GM12865 (cell line): ENCODE measurements around the gene PALS1.
"Not testable (repeated sequence)": the region's sequence is repeated elsewhere in the genome, so short reads cannot be mapped to it uniquely, and the experiment has no call there.

Experiments
- DNase-seq: peaks from one replicate; pipeline ENCODE4 v3.0.0; 2010; ENCODE audit warnings: low read depth
- H3K4me3 ChIP-seq: 2 replicates; pipeline ENCODE4 v1.5.1; 2011; ENCODE audit warnings: mild to moderate bottlenecking, low read depth, low read length, control low read depth
- CTCF ChIP-seq: IDR thresholded peaks from 2 replicates; pipeline ENCODE4 v1.5.1; 2011; ENCODE audit warnings: low read length, control low read depth, low read depth, inconsistent platforms; ENCODE audit not compliant: insufficient read depth; ENCODE audit errors: missing control alignments

Gene PALS1

DNA sequence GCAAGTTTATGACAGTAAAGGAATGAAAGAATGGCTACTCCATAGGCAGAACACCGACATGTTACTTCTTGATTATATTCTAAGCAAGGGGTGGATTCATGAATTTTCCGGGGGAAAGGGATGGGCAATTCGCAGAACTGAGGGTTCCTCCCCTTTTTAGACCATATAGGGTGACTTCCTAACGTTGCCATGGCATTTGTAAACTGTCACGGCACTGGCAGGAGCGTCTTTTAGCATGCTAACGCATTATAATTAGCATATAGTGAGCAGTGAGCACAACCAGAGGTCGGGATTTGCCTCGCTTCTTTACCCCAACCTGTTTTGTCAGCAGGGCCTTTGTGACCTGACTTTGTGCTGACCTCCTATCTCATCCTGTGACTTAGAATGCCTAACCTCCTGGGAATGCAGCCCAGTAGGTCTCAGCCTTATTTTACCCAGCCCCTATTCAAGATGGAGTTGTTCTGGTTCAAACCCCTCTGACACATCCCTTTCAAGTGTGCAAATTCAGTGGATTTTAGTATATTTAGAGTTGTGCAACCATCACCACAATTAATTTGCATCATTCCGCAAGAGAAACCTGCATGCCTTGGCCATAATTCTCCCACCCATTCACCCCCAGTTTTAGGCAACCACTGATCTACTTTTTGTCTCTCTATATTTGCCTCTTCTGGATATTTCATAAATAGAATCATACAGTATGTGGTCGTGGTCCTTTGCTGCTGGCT, 27.4 kb downstream of the PALS1 start:
- no peak for DNase-seq
- no peak overlapping the region for H3K4me3 ChIP-seq
- no peak for TF ChIP-seq CTCF

DNA sequence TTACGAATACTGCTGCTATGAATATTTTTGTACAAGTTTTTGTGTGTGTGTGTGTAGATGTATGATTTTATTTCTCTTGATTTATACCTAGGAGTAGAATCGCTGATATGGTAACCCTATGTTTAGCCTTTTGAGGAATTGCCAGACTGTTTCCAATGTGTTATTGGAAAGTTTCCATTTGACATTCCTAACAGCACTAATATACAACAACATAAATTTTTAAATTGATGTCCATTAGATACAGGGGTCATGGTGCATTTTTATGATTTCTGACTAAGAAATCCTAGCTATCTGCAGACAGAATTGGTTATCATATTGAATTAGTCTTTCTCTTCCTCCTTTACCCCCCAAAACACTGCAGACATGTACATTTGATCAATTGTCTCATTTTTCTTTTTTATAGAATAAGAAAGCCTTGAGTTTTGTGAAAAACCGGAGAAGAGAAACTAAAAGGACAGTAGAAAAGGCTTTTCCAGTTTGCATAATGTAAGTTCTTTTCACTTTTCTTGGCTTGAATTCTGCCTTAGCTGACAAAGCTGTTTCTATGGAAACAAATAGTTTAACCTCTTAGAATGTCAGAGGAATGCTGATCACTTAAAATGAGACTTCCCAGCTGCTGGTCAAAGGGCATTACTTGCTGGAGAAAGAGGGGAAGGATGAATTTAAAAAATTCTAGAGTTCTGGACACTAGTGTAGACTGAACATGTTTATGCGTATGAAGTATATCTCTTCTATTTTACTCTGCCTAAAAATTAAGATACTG, 28.2 kb downstream of the PALS1 start:
- H3K4me3 ChIP-seq, result no peak overlapping the region
- no peak for DNase-seq
- TF ChIP-seq CTCF, result no peak

DNA sequence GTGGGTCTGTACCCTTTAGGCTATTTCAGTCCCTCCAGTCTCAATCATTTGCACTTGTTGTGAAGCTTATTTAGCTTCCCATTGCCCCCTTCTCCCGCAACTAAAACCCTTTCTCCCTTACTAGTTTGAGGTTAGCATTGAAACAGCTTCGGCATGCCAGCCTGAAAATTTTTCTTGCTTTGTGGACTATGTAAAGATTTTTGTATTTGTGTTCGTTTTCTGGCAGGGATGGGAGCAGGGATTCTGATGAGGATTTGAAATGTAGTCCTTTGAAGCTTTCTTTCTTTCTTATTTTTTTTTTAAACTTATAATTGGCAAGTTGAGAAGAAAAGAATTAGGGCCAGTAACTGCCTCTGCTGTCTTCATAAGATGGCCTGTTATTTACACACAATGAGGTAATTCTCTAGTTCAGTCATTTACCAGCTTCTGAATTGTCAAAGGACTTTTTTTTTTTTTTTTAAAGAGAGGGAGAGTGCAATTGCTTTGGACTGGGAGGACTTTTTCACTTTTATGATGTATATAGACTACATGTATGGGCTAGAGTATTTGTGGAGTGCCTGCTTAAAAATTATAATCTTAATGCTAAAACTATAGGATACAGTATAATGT, 29.0 kb downstream of the PALS1 start:
- no peak overlapping the region for H3K4me3 ChIP-seq
- DNase-seq, result no peak
- TF ChIP-seq CTCF, result no peak

- DNase-seq, result no peak
- H3K4me3 ChIP-seq, result no peak overlapping the region
- no peak for TF ChIP-seq CTCF
These were observed 29.7 kb downstream of the PALS1 start for GRCh38 chr14:67270933-67271332.

- H3K4me3 ChIP-seq, DNase-seq: not testable (repeated sequence)
These were observed 32.0 kb downstream of the PALS1 start for GRCh38 chr14:67273281-67273680.

GRCh38 chr14:67276131-67276530, 34.9 kb downstream of the PALS1 start:
- no peak for TF ChIP-seq CTCF
- H3K4me3 ChIP-seq, result no peak overlapping the region
- DNase-seq, result no peak

DNA sequence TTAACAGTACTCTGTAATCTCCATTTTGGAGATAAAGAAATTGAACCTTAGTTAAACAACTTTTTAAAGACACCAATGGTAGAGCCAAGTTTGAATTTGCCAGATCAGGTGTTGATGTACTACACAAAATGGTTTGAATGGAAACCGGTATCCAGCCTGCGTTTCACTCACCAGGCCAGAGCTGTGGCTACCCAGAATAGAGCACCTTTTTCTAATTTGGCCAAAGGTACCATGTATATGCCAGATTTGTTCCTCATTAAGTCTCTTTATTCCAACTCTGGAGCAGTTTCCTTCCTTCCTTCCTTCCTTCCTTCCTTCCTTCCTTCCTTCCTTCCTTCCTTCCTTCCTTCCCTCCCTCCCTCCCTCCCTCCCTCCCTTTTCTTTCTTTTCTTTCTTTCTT, 39.3 kb downstream of the PALS1 start:
- no peak overlapping the region for H3K4me3 ChIP-seq
- no peak for TF ChIP-seq CTCF

More for the DNA sequence above, 39.3 kb downstream of the PALS1 start:
- no peak for DNase-seq
